ENCODE measurements around the gene FRYL. TPM values are rescaled to one million over a fixed set of nuclear protein-coding genes. Genes with fewer than 3 reads are reported as not detected.

Gene FRYL
- total RNA-seq, 4 donors from 2014 or later, result 51.1 to 96.5 (median 70.6) TPM

DNA sequence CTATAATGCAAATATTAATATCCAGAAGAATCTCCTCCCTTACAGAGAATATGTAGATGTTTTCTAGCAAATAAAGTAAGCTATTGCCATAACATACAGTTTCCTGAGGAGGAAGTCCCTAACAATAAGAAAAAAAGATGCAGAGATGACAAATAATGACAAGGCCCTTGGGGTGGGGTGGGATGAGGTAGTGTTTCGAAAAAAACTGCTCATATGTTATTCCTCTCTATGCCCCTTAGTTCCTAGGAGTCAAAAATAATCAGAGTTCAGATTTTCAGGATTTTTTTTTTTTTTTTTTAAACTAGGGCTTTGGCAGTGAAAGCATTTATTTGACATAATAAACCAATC is 191.0 kb downstream of the FRYL start:
- H3K4me3 ChIP-seq (ENCODE audit: low read depth, poor library complexity, severe bottlenecking), result no peak overlapping the region
- 80 to 81% methylated on average over 1 of the region's 1 CpG for WGBS, 2 donors
- intact Hi-C loops (cut with DNase I; ENCODE audit: low total_unique reads), result loop anchor here (10.0 kb wide), 1 partner anchor 186 kb away; no protein-coding TSS in a partner anchor
- no peak for DNase-seq (ENCODE audit: low spot score in 2 of 2)
- TF ChIP-seq POLR2A (IDR thresholded peaks at IDR 0.05), result no peak
- TF ChIP-seq, protein P1, sequence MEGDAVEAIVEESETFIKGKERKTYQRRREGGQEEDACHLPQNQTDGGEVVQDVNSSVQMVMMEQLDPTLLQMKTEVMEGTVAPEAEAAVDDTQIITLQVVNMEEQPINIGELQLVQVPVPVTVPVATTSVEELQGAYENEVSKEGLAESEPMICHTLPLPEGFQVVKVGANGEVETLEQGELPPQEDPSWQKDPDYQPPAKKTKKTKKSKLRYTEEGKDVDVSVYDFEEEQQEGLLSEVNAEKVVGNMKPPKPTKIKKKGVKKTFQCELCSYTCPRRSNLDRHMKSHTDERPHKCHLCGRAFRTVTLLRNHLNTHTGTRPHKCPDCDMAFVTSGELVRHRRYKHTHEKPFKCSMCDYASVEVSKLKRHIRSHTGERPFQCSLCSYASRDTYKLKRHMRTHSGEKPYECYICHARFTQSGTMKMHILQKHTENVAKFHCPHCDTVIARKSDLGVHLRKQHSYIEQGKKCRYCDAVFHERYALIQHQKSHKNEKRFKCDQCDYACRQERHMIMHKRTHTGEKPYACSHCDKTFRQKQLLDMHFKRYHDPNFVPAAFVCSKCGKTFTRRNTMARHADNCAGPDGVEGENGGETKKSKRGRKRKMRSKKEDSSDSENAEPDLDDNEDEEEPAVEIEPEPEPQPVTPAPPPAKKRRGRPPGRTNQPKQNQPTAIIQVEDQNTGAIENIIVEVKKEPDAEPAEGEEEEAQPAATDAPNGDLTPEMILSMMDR (IDR thresholded peaks at IDR 0.05), result no peak

DNA sequence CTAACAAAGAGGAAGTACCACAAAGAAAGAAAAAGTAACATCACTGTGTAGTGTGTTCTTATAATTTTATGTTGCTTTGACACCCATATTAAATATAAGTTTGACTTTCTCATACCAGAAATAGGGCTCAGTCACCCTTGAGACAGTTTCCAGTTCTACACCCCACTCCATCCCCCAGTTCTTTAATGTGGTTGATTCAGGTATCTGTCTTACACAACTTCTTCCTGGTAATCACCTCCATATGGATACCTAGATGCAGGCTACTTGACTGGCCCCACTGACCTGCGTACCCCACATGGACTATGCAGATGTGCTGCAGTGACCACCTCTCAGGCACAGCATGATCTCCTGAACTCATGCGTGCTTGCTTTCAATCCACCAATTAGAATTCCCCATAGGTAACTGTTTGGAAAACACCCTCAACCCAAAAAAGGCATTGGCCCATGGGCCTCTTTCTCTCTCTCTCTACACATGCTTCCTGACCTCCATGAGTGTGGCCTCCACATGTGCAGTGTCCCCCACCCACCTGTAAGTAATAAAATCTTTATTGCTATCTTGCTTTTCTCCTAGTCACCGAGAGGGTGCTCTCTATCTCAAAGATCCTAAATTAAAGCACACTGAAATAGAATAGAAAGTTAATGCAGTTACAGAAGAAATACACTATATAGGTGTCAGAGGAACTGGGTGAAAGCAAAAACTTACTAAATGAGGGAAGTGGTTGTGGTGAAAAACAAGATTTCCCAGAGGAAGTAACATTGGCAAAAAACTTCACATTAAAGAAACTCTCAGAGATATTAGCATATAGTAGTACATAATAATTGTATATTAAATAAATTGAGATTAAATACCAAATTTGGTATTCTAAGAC is 191.6 kb downstream of the FRYL start:
- 55 to 80% methylated on average over 3 of the region's 3 CpGs for WGBS, 2 donors
- no peak overlapping the region for H3K4me3 ChIP-seq (ENCODE audit: low read depth, poor library complexity, severe bottlenecking)
- no peak for TF ChIP-seq POLR2A (IDR thresholded peaks at IDR 0.05)
- TF ChIP-seq, protein P1 (IDR thresholded peaks at IDR 0.05), result no peak
- no peak for DNase-seq (ENCODE audit: low spot score in 2 of 2)
- intact Hi-C loops (cut with DNase I; ENCODE audit: low total_unique reads), result loop anchor here (10.0 kb wide), 1 partner anchor 186 kb away; no protein-coding TSS in a partner anchor

DNA sequence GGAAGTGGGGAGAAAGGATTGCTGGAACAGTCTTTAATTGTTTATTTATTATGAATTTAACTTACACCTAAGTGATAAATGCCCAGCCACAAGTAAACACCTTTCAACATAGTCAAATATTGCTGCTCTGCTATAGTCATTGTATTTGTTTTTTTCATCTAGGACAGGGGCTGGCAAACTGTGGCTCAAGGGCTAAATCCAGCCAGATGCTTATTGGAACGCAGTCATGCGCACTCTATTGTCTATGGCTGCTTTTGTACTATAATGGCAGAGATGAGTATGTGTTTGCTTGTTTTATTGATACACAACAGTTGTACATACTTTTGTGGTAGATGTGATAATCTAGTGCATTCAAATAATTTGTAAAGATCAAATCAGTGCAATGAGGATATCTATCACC is 194.7 kb downstream of the FRYL start:
- H3K4me3 ChIP-seq (ENCODE audit: low read depth, poor library complexity, severe bottlenecking), result no peak overlapping the region
- 96 to 97% methylated on average over 2 of the region's 2 CpGs for WGBS, 2 donors
- intact Hi-C loops (cut with DNase I; ENCODE audit: low total_unique reads), result loop anchor here (10.0 kb wide), 1 partner anchor 189 kb away; no protein-coding TSS in a partner anchor
- no peak for DNase-seq (ENCODE audit: low spot score in 2 of 2)
- TF ChIP-seq, protein P1 (IDR thresholded peaks at IDR 0.05), result no peak
- no peak for TF ChIP-seq POLR2A (IDR thresholded peaks at IDR 0.05)

DNA sequence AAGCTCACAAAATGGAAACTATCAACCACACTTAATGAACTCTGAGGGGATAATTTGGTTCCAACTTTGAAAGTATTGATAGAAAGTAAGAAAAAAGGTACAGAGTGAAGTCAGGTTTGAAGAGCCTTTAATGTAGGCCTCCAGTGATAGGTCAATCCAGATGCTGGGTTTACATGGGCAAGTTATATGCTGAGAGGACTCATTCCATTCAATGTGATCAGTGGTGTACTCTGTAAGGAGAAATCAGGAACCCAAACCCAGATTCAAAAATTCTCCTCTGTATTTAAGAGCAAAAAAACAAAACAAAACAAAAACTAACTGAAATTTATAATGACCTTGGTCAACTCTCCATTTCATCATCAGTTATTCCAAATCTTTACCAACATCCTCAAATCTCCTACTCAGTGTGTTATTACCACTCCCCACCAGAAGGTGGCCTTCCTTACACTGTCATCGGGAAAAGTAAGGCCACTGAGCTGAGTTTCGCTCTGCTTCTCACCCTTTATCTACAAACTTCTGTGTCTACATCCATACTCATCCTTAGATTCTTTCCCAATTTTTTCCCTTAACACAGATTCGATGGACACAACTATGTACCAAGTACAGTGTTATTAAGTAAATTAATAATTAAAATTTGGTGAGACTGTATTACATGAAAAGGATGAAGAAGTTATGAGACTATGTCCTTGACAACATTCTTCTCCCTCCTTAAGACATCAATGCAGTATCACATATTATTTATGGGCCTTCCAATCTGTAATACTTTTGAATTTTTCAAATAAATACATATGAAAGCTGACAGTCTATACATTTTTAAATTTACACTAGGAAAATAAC is 201.7 kb downstream of the FRYL start:
- H3K4me3 ChIP-seq (ENCODE audit: low read depth, poor library complexity, severe bottlenecking), result no peak overlapping the region
- intact Hi-C loops (cut with DNase I; ENCODE audit: low total_unique reads), result loop anchor here (10.0 kb wide), 1 partner anchor 386 kb away; no protein-coding TSS in a partner anchor
- peak; percentile 77 to 82 for DNase-seq (ENCODE audit: low spot score in 2 of 2)
- TF ChIP-seq POLR2A (IDR thresholded peaks at IDR 0.05), result no peak
- TF ChIP-seq, protein P1 (IDR thresholded peaks at IDR 0.05), result peak in 1 of 3 donors; percentile 58
- WGBS, 2 donors, result 2 to 7% methylated on average over 3 of the region's 3 CpGs

DNA sequence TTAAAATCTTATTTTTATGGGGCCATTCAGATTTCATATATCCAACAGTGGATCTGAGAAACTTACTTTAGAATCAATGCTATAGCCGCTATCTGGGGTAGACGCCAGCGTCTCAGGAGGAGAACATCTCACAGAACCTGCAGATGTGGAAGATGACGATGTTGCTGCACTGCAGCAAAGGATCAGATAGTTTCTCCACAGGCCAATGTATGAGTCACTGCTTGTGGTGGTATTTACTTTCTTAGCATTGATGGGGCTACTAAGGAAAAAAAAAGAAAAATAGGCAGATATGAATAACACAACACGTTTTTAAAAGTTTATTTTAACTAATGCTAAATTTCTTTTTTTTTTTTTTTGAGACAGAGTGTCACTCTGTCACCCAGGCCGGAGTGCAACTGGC is 204.1 kb downstream of the FRYL start:
- no peak for DNase-seq (ENCODE audit: low spot score in 2 of 2)
- intact Hi-C loops (cut with DNase I; ENCODE audit: low total_unique reads), result loop anchor here (10.0 kb wide), 1 partner anchor 389 kb away; no protein-coding TSS in a partner anchor
- no peak overlapping the region for H3K4me3 ChIP-seq (ENCODE audit: low read depth, poor library complexity, severe bottlenecking)
- TF ChIP-seq, protein P1 (IDR thresholded peaks at IDR 0.05), result no peak
- no peak for TF ChIP-seq POLR2A (IDR thresholded peaks at IDR 0.05)
- 91 to 93% methylated on average over 6 of the region's 6 CpGs for WGBS, 2 donors

Measured in lower leg skin (tissue), 4 donors.